NCI-H1694 (cell line): ENCODE results near the gene GPR84.

Experiments
- DNase-seq: peaks from one replicate; lab custom pipeline; 2025; lab: John Stamatoyannopoulos, UW

The GPR84 gene

DNA sequence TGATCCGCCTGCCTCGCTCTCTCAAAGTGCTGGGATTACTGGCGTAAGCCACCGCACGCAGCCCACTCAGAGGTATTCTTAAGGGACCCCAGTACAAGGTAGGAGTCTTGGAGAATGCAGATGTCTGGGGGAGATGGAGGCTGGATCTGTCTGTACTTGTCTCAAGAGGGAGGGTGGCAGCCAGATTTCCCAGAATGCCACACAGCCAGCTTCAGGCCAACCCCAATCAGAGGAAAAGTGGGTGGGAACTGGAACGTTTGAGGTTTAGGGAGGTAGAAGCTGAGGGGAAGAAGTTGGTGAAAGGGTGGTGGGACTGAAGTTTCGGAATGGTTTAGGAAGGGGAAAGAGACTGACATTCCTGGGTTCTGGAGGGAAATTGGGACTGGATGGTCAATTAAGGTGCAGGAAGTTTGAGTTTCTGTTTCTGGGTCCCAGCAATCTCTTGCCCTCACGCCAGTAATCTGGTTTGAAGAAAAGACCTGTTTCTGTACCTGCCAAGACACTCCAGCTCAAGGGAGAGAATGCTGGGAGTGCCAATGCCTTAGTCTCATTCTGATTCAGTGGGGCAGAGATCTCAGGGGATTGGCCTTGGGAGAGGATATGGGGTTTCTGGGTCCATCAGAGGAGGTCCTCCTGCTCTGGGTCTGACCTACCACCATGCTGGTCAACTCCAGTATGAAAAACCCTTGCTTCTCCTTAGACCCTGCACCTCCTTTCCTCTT, 28.4 kb upstream of the GPR84 start:
- no peak for DNase-seq

DNA sequence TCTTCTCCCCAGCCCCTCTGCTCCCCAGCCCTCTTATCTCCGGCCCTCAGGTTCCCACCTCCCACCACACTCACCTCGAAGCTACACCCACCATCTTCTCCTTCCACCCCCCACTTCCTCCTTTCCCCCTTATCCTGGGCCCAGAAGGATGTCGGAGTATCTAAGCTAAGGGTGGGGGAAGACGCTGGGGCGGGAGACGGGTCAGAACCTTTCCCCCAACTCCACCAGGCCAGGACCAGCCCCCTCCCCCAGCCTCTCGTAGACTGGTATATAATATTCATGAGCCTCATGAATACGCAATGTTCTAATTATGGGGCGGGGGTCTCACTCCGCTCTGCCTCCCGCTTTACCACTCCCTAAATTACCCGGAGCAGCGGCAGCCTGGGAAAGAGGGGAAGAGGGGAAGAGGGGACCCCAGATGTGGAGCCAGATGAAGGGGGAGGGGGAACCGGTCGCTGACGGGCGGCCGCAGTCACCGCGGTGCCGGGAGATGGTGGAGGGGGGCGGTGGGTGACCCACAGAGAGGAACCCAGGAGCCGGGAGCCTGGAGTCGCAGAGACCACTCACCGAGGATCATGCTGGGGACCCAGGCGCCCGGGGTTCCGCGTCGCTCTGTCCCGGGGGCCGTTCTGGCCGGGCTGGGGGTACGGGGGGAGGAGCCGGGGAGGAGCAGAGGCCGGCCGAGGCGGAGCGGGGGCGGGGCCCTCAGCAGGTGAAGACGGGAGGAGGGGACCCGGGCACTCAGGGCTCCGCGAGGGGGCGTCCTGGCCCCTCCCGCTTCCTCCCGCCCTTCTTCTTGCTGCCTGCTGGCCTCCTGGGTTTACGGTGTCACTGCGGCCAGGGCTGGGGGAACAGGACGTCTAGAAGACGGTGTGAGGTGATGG, 26.6 kb upstream of the GPR84 start:
- peak; percentile 17 for DNase-seq

DNA sequence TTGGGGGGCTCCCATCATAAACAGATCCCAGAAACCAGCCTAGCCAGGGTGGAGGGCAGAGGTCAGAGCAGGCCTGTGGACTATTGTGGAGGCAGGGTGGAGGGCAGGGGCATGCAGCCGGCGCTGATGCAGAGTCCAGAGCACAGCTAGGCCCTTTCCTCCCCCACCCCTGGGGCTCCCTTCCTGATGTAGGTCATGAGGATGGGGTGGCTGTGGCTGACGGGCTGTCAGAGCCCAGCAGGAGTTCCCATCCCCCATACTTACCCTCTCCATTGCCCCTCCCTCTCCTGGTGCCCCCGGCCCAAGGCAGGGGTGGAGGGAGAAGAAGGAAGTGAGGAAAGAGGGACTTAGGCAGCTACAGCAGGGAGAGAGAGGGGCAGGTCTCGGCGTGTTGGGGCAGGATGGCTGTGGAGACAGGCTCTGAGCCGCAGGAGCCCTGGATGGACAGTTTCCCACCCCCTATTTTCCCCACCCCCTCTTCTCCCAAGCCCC, 25.9 kb upstream of the GPR84 start:
- DNase-seq: no peak

DNA sequence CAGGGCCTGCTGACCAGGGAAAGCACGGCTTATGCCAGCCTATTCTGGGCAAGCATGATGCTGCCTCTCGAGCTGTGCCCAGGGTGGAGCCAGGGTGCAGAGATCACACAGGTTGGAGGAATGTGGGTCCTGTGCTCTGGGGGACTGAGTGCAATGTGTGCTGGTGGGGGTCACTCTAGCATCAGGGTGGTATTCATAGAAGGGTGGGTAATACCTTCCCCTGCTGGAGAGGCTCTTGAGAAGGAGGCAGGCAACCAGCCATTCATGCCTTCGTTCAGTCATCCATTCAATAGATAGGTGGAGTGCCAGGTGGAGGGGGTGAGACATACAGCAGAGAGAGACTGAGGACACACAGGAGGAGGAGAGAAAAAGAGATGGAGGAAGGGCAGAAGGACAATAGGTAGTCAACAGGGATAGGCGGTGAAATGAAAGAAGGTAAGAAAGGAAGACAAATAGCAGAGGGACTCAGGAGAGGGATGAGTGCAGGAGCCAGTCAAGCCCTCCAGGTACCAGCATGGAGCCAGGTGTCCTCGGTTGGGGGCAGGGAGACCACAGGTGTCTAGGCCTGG, 25.4 kb upstream of the GPR84 start:
- DNase-seq: no peak

DNA sequence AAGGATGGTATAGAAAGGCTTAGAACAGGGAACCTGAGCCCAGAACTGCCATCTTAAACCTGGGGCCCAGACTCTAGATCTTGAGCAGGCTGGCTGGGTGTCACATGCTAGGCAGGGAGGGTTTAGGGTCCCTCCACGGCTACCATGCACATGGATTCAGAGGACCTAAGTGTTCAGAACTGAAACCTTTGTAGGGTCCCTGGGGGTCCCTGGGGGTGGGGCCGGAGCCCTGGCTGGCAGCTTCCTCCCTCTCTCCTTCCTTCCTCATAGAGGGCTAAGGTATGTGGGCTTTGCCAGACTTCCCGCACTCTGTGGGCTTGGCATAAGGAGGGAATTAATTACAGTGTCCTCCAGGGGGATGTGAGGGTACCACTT, 24.8 kb upstream of the GPR84 start:
- DNase-seq: no peak

DNA sequence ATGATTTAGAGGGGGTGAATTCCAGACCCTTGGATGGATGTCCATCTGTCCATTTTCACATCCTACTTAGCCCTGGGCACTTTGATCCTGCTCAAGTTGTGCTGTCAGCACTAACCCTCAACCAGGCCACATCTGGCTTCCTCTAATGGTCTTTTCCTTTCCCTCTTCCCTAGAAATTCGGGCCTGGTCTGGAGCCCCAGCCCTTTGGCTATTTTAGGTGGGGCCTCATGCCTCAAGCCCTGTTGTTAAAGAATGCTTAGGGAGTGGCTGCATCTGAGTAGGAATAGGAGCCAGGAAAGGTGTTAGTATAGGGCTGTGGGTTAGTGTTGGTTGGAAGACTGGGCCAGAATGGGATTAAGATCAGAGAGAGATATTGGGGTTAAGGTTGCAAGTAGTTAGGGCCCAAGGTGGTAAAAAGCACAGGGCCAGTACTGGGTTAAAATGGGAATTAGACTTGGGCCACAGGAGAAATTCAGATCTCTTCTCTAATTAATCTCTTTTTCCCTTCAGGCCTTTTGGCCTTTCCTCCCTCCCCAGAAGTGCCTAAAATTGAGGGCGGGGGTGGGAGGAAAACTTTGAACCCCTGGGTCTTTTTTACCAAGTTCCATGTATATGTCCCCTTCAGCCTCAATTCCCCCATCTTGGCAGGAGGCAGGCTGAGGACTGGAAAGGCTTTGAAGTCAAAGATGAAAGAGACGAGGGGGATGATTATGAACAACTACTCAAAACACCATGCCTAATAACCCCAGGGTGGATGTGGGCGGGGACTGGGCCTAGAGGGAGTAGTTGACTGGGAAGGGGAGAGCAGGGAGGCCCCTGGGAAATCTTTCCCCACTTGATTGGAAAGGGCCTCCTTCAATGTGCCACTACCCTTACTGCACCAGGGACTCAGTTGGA, 24.2 kb upstream of the GPR84 start:
- DNase-seq: no peak

DNA sequence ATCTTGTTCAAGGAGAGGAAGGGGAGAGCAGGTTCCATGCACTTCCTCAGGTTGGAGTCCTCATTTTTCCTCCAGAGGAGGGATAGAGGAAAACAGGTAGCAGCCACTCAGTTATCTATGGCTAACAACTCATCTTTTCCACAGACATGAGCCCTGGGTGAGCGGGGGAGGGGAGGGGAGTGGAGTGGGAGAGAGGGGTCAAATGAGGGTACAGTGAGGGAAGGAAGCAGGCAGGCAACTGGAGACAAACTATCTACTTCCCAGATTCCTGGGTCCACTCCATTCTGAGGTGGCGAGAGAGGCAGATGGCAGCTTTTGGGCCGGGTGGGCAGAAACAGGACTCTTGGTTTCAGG, 22.8 kb upstream of the GPR84 start:
- no peak for DNase-seq

DNA sequence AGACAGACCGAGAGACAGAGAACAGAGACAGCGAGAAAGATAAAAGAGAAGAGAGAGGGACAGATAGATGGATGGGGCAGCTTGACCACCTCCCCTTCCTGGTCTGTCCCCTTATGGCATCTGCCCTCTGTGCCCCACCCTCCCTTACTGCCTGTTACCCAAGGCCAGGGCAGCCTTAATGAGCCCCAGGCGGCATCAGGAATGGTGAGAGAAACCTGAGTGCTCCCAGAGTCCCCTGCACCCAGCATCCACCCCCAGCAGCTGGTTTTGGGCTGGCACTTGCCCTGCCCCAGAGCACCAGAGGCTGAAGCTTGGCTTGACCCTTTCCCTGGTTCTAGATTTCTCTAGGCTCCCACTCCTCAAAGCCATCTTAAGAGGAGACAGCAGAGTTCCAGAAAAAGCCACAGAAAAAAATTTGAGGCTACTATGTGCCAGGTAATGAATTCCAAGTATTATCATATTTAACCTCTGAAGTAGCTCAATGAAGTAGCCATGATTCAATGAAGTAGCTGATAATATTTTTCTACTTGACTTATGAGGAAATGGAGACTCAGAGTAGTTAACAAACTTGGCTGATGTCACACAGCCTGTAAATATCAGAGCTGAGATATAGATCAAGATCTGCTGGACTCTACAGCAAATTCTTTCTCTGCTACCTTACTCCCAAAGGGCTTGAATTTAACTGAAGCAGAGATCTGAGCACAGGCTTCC, 22.3 kb upstream of the GPR84 start:
- DNase-seq: no peak

DNA sequence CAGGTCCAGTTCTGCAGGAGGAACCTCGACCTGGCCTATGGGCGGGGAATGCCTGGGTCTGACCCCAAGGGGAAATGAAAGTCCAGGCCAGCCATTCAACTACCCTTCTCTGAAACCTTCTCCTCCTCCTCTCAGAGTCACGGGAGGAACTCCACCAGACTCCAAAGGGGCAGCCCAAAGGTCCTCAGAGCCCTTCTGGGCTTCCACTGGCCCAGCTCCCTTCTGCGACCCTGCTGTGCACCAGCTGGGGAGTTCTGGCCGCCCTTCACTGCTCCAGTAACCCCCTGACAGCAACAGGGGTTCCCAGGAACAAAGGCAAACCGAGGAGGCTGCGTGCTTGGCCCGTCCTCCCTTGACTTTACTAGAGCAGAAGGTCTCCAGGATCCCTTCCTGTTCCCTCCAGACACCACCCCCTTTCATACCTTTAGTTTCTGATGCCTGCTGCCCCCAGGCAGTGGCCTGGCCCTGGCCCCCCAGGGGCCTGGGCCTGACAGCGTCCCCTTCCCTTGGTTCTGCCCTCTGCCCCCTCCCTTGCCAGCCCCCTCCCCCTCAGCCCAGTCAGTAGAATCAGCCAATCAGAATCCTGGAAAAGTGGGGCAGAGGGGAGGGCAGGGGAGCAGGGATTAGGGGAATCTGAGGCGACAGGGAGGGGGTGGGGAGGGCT, 21.1 kb upstream of the GPR84 start:
- no peak for DNase-seq

DNA sequence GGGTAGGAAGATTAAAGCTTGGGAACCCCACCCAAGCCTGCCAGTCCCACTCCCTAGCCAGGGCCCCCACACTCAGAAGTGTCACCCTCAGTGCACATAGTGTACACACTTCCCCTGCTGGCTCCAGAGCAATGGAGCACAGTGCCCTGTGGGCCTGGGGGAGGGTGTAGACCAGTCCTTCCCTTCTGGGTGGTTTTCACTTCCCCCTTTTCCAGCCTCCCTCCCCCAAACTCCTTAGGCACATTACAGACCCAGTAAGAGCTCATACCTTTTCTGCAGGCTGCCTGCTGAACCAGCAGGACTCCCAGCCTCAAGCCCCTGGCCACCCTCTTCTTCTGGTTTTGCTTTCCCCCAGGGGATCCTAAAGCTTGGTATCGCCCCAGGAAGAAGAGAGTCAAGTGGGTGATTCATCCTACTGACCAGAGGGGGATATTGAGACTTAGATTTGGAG, 20.3 kb upstream of the GPR84 start, which contains the start of gene ZNF385A:
Gene ZNF385A, minus strand, starts transcription at position 143 of the 451 bp plus-strand sequence. CDS start 219 bp downstream, outside the sequence.
- DNase-seq: no peak

DNA sequence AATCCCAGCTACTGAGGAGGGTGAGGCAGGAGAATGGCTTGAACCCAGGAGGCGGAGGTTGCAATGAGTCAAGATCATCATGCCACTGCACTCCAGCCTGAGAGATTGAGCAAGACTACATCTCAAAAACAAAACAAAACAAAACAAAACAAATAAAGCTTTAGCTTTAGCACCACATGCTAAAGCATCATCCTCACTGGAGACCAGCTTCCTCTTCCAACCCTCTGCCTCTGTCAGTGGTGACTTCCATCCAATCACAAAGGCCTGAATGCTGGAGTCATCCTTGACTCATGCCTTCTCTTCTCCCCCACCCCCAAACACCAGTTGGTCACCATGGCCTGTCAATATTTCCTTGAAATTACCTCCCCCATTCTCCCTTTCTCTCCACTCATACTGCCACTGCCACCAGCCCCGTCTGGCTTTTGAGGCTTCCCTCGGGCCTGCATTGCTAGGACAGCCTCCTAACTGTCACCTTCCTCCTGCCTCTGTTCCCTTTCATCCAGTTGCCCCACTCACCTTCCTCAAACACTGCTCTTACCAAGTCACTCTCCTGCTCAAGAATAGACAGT, 18.8 kb upstream of the GPR84 start:
- DNase-seq: no peak

DNA sequence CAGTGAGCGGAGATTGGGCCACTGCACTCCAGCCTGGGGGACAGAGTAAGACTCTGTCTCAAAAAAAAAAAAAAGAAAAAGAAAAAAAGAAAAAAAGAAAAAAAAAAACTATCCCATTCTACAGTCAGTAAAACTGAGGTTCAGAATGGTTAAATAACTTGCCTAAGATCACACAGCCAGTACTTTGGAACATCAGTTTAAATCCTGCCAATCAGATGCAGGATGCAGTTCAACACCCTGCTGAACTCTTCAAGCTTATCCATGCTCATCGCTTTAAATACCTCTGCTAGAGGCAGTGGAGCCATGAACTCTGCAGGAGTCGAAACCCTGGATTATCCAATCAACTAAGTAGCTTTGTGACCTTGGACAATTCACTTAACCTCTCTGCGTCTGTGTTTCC, 16.9 kb upstream of the GPR84 start:
- no peak for DNase-seq

DNA sequence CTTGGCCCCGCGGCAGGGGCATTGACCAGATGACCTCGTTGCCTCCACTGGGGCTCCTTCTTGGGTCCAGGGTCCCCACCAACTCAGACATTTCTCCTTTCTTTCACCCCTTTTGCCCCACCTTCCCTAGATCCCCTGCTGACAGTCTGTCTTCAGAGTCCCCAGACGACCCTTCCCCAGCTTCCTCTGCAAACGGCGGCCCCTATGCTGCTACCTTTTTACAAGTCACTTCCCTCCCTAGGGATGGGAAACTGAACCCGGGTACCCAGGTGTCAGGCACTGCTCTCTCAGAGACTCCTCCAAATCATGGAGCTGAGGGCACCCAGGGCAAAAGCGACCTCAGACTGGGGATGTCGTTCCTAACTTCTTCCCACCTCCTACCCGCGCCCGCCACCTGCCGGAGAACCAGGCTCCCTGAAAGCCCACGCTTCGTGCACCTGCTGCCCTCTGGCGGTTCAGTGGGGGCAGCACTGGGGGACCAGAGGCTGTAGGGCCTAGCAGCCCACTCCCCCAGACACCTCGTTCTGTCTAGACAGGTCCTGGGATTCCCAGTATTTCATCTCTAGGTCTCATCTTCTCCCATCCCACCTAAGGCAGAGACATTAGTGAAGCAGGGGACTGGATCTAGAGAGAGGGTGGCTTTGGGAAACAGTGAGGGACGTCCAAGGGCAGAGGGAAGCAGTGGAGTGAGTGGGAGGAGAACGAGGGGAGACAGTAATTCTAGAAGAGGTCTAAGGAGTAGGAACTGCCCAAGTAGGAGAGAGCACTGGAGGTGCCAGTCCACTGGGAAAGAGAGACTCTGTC, 15.3 kb upstream of the GPR84 start:
- peak; percentile 62 for DNase-seq

DNA sequence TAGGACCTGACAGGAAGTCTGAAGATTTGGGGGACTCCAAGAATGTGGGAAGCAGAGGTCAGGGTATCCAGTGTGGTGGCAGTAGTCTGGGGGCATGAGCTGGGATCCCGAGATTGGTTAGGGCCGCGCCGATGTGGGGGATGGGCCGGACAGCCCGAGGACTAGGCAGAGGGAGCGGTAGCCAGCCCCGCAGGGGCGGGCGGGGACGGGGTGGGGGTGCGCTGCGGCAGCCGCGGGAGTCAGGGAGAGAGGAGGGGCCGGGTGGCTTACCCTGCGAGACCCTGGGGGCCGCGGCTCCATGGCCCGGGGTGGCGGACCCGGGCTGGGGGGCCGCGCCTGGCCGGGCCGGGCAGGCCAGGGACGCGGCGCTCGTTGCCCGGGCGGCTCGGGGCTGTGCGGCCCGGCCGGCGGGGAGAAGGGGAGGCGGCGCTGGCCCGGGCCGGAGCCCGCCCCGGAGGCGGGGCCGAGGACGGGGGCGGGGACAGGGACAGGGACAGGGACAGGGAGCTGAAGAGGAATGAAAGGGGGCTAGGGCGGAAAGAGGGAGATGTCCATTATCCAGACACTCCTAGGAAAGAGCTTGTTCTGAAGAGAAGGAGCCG, 14.6 kb upstream of the GPR84 start:
- DNase-seq: no peak

DNA sequence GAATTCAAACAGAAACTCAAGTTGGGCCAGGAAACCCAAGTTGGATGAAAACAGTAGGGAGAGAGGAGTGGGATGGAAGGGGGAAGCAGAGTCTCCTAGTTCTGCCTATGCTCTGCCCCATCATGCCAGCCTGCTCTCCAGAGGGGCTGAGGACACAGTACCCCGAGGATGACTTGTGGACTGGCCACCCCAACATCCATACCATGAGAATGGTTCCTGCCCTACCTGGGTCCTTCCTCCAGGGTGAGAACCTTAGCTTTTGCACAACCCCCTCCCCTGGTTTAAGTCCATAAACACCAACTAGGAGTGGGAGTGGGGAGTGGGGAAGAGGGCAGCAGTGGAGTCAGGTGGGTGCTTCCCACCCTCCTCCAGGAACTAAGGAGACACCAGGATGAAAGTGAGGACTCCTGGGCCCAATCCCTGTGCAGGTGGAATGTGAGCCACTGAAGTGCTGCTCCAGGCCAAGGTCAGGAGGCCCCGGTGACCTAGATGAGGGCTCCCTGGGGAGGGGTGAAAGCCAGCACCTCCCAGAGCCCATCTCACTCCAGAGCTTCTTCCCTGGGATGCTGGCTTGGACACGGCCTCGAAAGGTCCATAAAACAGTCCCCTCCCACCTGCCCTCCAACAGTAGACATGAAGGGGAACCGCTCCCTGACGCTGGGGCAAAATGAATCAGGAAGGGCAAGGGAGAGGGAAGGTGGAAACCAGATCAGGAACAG, 13.7 kb upstream of the GPR84 start:
- DNase-seq: no peak

DNA sequence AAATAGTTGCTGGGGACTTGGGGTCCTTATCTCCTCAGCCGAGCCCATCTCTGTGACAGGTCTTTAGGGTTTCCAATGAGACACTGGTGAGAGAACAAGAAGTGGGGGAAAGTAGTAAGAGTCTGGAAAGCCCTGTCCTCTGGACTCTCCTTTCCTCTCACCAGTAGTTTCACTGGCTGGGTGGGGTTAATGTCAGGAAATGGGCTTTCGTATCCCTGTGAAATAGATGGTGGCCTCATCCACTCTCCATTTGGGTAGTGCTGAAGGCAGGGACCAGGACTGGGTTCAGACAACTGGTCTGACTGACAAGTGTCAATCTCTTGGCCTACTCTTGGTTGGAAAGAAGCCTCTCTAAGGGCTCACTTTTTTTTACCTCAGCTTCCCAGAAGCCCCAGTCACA, 12.7 kb upstream of the GPR84 start:
- no peak for DNase-seq

DNA sequence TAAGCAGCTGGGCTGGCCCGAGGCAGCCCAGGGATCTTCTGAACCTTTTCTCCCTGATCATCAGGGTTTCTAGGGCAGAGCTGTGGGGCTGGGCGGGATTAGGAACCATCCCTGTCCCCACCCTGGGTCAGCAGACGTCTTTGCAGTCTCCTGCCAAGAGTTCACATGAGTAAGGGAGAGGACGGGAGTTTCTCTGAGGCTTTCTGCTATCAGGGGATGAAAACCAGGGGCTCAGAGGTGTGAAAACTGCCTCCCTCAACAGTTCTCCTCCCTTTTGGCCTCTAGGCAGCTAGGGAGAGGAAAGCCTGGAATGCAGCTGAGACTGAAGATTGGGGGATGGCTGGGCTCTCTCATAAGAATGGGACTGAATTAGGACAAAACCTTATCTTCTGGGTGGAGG, 12.3 kb upstream of the GPR84 start:
- no peak for DNase-seq

DNA sequence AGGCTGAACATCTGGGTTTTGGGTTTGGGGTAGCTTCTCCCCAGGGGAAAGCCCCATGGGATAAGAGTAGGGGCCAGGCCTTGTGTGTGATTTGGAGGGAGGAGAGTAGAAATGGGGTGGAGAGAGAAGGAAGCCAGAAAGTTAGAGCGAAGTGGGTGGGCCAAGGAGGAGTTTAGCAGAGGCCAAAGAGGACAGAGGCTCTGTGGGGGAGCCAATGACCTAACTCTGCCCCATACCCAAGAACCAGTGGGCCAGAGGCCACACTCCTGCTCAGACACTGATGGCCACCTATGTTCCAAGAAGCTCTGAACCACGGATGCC, 10.9 kb upstream of the GPR84 start:
- DNase-seq: no peak
